Astrocyte of the spinal cord (primary cell): Measurements from ENCODE around the gene SORL1.

Experiments used
- DNase-seq: peaks from one replicate; pipeline ENCODE4 v3.0.0; 2011; ENCODE audit warnings: low read depth, low spot score
- H3K4me3 ChIP-seq: 2 replicates; pipeline ENCODE4 v1.5.1; 2011; ENCODE audit warnings: low read depth, mild to moderate bottlenecking, low read length, moderate library complexity
- in situ Hi-C: cut with HindIII; loops from 2 replicates; pipeline ENCODE4 v1.10.0; 2017; ENCODE audit warnings: low sequenced_read_pairs
- TF ChIP-seq, protein P1 (sequence below): IDR thresholded peaks from 2 replicates; pipeline ENCODE4 v1.5.1; 2012; ENCODE audit warnings: low read depth, mild to moderate bottlenecking, low read length, inconsistent platforms

The SORL1 gene

DNA sequence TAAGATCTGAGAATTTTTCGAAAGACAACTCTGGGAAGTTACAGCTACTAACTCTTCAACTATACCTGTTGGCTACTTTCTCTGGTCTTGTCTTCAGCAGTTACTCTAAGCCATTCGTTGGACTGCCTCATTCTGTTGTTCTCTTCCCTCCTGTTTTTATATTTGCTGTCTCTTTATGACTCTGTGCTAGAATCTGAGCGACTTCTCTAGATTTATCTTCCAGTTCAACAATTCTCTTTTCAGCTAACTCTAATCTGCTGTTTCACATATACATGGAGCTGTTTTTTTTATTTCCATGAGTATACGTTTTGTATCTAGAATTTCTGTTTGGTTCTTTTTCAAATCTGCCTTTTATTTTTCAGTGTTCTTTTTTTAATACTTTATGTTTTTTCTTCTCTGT lies 128.0 kb downstream of the SORL1 start:
- DNase-seq = no peak
- in situ Hi-C loops = no loop called here
- H3K4me3 ChIP-seq = no peak overlapping the region
- TF ChIP-seq, protein P1, sequence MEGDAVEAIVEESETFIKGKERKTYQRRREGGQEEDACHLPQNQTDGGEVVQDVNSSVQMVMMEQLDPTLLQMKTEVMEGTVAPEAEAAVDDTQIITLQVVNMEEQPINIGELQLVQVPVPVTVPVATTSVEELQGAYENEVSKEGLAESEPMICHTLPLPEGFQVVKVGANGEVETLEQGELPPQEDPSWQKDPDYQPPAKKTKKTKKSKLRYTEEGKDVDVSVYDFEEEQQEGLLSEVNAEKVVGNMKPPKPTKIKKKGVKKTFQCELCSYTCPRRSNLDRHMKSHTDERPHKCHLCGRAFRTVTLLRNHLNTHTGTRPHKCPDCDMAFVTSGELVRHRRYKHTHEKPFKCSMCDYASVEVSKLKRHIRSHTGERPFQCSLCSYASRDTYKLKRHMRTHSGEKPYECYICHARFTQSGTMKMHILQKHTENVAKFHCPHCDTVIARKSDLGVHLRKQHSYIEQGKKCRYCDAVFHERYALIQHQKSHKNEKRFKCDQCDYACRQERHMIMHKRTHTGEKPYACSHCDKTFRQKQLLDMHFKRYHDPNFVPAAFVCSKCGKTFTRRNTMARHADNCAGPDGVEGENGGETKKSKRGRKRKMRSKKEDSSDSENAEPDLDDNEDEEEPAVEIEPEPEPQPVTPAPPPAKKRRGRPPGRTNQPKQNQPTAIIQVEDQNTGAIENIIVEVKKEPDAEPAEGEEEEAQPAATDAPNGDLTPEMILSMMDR = no peak

DNA sequence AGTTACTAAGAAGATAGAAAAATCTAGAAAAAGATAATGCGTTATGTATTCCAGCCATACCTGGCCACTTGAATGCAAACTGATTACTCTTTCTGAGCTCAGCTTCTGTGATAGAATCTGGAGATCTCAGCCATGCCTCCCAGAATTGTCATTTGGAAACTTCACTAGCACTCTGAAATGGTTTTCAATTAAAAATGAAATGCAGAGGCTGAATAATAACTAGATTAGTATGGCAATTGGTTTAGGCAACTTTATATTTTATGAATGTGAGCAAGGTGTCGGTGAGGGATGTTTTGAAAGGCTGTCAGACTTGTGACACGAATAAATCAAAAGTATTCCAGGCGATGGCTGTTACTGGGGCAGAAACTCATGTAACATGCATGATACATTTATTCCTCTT lies 129.5 kb downstream of the SORL1 start:
- no peak overlapping the region for H3K4me3 ChIP-seq
- TF ChIP-seq, protein P1 = no peak
- no peak for DNase-seq
- in situ Hi-C loops = no loop called here

DNA sequence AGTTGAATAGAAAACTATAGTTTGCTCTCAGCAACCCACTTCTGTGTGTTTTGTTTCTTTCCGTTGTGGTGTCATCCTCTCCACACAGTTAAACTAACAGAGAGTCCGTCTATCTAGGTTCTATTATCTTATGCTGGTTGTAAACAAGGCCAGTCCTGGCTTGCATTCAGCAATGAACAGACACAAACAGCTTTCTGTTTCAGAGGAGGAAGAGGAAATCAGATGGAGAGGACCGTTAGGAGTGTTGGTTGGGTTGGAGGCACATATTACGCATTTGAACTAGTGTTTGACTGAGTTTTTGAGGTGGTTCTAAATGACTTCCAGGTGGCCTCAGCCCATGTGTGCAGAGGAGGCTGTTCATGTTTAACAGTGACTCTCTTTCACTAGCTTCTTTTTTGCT lies 130.2 kb downstream of the SORL1 start:
- no peak overlapping the region for H3K4me3 ChIP-seq
- TF ChIP-seq, protein P1 = no peak
- no peak for DNase-seq
- in situ Hi-C loops = no loop called here

DNA sequence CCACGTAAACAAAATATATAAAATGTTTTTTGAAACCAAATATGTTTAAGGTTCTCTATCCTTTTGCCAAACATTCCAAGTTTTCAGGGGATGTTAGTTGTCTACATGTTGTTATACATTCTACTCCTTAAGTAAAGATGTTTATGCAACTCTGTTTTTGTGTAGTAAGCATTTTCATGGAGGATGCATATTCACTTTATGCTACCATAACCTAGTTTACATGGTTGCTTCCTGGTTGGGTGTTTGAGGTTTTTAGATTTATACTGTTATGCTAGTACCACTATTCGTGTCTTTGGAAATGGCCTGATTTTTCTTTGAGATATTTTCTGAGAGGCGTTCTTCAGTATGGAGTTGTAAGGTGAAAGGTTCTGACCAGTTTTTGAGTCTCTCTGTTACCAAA lies 131.7 kb downstream of the SORL1 start:
- DNase-seq = no peak
- in situ Hi-C loops = no loop called here
- H3K4me3 ChIP-seq = no peak overlapping the region
- TF ChIP-seq, protein P1 = no peak

DNA sequence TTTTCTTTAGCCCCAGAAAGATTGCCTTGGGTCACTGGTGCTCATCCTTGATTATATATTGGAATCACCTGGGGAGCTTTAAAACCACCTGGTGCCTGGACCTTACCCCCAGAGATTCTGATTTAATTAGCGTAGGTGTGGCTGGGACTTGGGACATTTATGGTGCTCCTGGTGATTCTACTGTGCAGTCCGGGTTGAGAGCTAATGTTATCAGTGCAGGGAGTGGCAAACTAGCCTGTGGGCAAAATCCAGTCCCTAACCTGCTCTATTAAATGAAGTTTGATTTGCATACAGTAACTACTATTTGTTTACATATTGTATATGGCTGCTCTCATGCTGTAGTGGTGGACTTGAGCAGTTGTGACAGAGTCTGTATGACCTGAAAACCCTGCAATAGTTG lies 134.6 kb downstream of the SORL1 start:
- in situ Hi-C loops = no loop called here
- TF ChIP-seq, protein P1 = no peak
- no peak for DNase-seq
- H3K4me3 ChIP-seq = no peak overlapping the region

DNA sequence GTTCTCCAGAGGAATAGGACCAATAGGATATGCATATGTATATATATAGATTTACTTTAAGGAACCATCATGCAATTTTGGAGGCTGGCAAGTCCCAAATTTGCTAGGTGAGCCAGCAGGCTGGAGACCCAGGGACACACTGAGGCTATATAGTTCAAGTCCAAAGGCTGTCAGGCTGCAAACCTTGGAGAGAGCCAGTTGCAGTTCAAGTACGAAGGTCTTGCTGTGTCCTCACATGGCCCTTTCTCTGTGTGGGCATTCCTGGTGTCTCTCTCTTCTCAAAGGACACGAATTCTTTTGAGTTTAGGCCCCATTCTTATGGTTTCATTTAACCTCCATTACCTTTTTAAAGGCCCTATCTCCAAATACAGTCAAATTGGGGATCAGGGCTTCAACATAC lies 135.1 kb downstream of the SORL1 start:
- TF ChIP-seq, protein P1 = no peak
- no peak overlapping the region for H3K4me3 ChIP-seq
- in situ Hi-C loops = no loop called here
- no peak for DNase-seq

DNA sequence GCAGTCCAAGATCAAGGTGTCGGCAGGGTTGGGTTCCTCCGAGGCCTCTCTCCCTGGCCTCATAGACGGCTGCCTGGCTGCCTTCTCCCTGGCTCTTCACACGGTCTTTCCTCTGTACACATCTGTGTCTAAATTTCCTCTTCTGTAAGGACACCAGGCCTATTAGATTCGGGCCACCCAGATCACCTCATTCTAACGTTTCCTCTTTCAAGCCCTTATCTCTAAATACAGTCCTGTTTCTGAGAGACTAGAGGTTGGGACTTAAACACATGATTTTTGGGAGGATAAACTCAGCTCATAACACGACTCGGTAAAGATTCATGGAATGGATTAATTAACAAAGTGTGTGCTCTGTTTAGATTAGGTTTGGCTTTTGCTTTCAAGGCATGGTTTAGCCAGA lies 136.6 kb downstream of the SORL1 start:
- H3K4me3 ChIP-seq = no peak overlapping the region
- TF ChIP-seq, protein P1 = no peak
- no peak for DNase-seq
- in situ Hi-C loops = no loop called here
